ENCODE results near the gene CALCOCO2. TPM values are rescaled to one million over a fixed set of nuclear protein-coding genes. Genes with fewer than 3 reads are reported as not detected.

CALCOCO2 gene
- total and polyA plus RNA-seq, 2 of the 13 experiments (the other 11 are each of a cell fraction or from before 2014, with no cell fraction given), result 72.9 to 111 TPM

GRCh38 chr17:48804936-48805411 is 25.9 kb upstream of the CALCOCO2 start (continued):
- TF ChIP-seq NCOA5 (CRISPR knock-in tag; IDR thresholded peaks at IDR 0.05) (no peak), SMARCE1 (IDR thresholded peaks at IDR 0.05; ENCODE audit: borderline replicate concordance) (no peak), ZNF350 (CRISPR knock-in tag; IDR thresholded peaks at IDR 0.05; ENCODE audit: borderline replicate concordance, low read depth) (0 out of 2 replicates have a peak, but pooled peaks have one; percentile 41), ZNF646 (CRISPR knock-in tag; IDR thresholded peaks at IDR 0.05) (no peak), KLF6 (CRISPR knock-in tag; IDR thresholded peaks at IDR 0.05) (peak; percentile 61; the same call in 1 of the 2 replicates), ARHGAP35 (CRISPR knock-in tag; IDR thresholded peaks at IDR 0.05; ENCODE audit: borderline replicate concordance) (0 out of 2 replicates have a peak, but pooled peaks have one; percentile 25), ZFYVE20 (CRISPR knock-in tag; IDR thresholded peaks at IDR 0.05; ENCODE audit: borderline replicate concordance, low read depth) (no peak), GTF2F1 (IDR thresholded peaks at IDR 0.05; ENCODE audit: low read length) (no peak), ZFP91 (CRISPR knock-in tag; IDR thresholded peaks at IDR 0.05; ENCODE audit: borderline replicate concordance) (peak; percentile 16; the same call in 1 of the 2 replicates), IRF9 (CRISPR knock-in tag; IDR thresholded peaks at IDR 0.05; ENCODE audit: borderline replicate concordance) (peak; percentile 28; the same call in 1 of the 2 replicates), NR2F1 (CRISPR knock-in tag; IDR thresholded peaks at IDR 0.05) (no peak), ZNF235 (CRISPR knock-in tag; IDR thresholded peaks at IDR 0.05; ENCODE audit: borderline replicate concordance) (no peak), NR1H2 (CRISPR knock-in tag; IDR thresholded peaks at IDR 0.05; ENCODE audit: borderline replicate concordance, low read depth) (no peak), CENPBD1 (CRISPR knock-in tag; IDR thresholded peaks at IDR 0.05; ENCODE audit: borderline replicate concordance, low read depth) (no peak)
